ENCODE data around the gene TRAF3.

Gene TRAF3

GRCh38 chr14:102942069-102942468, 164.8 kb downstream of the TRAF3 start:
- FAIRE-seq: no peak

DNA sequence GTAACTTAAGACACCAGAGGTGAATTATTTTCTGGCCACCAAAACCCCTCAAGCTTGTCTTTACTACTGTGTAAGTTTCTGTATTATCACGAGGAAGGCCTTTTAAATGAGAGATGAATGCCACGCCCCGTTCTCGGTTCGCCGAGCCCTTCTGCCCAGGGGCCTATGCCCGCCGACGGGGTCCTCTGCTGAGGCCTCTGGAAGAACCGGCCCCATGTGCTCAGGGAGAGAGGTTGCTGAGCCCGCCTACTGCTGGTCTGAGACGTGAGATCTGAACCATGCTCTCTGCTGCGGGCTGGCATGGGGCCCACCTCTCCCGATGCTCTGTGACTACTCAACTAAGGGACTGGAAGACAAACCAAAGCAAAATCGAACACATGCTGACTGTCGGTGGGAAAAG, 166.2 kb downstream of the TRAF3 start:
- FAIRE-seq: no peak

DNA sequence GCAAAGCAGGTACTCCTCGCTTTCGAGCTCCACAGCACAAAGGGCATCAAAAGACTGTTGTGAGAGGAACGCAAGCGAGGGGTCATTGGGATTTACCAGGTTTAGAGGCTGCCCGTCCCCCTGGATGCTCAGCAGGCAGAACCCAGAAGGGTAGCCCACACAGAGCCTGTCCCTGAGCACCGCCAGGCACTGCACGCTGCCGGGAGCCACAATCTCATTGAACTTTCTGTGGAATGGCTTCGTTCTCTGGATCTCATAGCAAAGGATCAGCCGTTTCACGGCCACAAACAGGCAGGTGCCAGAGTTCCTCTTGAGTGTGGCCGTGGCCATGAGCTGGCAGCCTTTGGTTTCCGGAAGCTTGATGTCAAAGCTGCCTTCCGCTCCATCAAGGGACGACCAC, 166.7 kb downstream of the TRAF3 start:
- FAIRE-seq: no peak

DNA sequence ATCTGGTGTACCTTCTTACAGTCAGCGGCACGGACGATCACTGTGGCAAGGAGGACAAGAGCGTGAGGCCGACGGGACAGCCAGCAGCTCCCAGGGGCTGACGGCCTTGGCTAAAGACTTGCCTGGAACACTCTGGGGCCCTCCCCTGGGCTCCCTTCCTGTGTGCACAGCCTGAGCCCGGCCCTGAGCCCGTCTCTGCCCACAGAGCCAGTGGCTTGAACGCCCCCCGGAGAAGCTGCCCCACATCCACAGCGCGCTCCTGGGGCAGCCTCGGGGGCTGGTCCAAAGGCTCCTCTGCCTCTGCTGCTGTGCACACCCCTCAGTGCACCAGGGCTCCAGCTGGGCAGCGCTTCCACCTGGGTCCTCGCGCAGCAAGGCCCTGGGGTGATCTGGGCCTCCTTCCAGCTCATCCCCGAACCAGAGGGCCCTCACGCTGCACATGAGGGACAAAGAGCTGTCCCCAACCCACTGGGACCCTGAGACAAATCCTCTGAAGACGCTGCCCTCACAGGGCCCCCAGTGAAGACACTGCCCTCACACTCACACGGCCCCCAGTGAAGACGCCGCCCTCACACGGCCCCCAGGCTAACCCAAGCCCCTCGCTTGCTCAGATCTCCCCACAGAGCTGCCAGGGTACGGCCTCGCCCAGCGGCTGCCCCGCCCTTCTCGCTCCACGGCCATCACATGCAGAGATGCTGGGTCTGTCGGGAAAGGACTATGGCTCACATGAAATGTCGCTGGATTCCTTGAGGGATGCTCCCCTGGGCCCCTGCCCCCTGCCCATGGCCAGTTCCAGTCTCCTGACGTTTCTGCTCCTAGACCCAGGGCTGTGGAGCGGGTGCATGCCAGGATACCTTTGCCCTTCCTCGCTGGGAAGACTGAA, 167.4 kb downstream of the TRAF3 start:
- FAIRE-seq: no peak

DNA sequence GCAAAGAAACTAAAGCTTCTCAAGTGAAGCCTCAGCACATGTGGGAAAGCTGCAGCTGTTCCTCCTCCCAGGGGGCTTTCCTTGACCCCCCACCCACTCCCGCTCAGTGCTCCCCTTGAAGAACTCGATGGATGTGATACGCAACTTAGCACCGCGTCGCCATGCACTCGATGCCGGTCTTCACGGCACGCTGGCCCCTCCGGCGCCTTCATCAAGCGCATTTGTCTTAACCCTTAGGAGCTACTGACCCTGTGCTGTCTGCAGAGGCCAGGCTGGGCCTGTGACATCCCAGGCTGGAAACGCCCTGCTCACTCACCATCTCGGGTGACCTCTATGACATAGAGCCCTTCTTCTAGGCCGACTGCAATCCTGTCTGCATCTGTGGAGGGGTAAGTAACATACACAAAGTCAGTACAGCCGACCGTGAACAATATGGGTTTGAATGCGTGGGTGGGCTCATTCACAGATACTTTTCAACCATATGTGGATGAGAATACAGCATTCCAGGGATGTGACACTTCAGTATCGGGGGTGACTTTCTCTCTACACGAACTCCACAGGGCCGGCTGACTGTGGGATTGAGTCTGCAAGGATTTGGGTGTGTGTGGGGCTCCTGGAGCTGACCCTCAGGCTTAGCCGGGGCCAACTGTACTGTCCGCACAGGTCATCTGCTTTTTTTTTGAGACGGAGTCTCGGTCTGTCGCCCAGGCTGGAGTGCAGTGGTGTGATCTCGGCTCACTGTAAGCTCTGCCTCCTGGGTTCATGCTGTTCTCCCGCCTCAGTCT, 168.3 kb downstream of the TRAF3 start:
- no peak for FAIRE-seq

GRCh38 chr14:102947321-102948103, 170.3 kb downstream of the TRAF3 start:
- no peak for FAIRE-seq

GRCh38 chr14:102948698-102949061, 171.4 kb downstream of the TRAF3 start:
- no peak for FAIRE-seq

- no peak for FAIRE-seq
Measured at GRCh38 chr14:102949062-102949800, 172.0 kb downstream of the TRAF3 start.

GRCh38 chr14:102949801-102950451, 172.7 kb downstream of the TRAF3 start:
- FAIRE-seq: no peak

DNA sequence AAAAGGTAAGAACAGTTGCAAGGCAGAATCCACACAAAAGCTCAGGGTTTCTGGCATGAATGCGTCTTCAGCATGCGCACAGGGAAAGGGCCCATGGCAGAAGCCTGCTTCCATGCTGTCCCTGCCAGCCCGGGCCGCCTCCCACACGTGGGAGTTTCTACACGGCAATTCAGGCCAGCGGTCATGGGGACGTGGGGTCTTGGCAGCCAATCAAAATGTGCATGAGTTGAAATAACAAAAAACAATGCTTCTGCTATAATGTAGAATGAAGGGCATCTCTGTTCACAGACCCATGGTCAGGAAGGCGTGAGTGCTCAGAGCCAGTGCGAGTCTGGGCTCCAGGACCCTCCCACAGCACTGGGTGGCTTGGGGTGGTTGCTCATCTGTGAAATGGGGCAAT, 173.8 kb downstream of the TRAF3 start:
- no peak for FAIRE-seq

DNA sequence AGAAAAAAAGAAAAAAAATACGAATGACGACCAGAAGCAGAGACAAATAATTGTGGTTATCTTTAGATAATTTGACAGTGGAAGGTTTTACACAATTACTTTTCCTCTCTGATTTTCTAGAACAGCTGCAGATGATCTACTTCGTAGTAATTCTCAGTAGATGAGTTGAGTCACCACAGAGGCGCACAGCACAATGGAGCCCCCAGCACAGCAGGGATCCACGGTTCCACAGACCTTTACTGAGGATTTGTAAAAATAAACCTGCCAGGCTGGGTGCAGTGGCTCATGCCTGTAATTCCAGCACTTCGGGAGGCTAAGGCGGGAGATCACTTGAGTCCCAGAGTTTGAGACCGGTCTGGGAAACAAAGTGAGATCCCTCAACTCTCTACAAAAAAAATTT, 174.6 kb downstream of the TRAF3 start:
- no peak for FAIRE-seq

DNA sequence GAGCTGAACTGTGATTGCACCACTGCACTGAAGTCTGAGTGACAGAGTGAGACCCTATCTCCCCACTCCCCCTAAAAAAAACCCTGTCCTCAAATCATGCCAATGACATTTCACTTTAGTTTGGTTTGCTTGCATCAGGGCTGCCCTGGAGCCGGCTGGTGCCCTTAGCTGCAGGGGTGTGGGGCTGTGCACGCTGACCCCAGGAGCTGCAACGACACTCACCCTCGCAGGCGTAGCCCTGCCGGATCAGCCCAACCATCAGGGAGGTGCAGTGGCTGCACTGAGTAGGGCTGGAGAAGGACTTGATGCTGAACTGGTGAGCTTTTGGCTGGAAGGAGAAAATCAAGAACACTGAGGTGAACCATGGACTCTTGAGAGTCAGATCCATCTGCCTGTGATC, 175.0 kb downstream of the TRAF3 start:
- no peak for FAIRE-seq

DNA sequence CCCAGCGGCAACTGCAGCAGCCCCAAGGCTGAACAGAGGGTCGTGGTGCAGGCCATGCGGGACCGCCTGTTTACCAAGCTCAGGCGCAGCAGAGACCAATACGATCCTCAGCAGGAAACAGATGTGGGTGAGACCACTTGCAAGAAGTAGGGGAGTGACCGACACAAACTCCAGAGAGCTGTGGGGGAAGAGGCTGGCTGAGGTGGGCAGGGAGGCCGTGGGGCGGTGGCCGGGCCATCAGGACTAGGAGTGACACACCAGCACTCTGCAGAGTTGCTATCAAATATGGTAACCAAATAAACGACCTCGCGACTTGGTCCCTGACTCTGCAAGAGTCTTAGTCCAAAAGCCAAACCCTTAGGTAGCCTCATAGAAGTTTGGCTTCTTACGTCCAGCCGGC, 175.9 kb downstream of the TRAF3 start:
- no peak for FAIRE-seq

DNA sequence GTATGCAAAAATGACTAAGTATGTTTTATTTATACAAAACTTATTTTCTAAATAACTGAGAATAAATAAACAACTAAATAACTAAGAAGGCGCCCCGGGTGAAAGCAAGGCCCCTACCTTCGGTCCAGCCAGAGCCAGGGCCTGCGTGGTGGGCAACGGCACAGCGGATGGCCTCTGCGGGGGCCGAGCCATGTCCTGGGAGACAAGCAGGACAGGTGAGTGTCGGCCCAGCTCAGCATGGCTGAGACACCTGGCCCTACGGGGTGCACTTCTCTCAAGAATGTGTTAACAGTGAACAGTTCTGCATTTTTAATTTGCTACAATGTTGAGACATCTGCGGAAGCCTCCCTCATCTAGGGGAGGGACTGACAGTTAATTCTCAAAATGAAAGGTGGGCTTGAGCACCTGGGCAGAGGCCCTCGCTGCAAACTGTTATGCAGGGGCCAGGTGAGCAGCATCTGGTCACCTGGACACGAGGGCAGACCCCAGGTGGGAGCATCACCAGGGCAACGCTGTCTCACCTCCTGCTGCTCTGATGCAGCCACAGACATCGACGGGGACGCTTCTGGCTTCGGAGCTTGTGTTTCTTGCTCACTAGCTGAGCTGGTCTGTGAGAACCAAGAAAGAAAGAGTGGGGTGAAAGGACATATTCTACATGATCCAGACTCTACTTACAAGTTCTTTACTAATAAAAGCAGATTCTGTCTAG, 177.0 kb downstream of the TRAF3 start:
- FAIRE-seq: no peak

- no peak for FAIRE-seq
Measured at GRCh38 chr14:102955636-102956408, 178.6 kb downstream of the TRAF3 start.

DNA sequence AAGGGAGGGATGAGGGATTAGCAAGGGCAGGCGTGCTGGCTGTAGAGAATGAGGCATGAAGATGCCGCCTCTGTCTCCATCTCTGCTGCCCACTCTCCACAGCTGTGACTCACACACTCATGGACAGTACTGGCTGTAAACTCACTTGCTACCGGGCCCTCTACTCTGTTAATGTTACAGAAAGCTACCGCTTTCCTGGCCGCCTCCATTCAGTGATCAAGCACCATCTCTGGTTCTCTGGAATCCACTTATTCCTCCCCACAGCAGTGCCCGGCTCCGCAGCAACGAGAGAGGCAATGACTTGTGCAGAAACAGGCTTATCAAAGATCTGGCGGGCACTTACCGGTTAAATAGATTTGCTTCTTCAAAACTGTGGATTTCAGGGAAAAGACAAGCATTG, 180.0 kb downstream of the TRAF3 start:
- no peak for FAIRE-seq

DNA sequence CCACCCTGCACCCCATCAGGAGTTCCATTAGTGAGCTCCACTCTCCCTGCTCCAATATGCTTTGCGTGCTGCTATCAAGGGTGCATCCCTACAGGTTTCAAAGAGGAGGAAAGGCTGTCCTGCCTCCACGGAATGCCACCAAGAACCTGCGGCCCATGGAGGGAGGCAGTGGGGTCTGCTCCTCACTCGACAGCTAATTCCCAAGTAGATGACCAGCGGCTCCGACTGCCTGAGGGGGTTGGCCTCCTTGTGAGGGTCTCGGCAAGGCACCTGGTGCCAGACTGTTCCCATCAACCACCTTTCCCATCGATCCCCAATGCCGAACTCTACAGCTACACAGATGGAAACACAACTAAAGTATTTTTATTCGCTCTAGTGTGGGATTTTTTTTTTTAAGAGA, 181.2 kb downstream of the TRAF3 start:
- FAIRE-seq: no peak

Data from endometrium (tissue), 2 donors.